Daoy (cell line): ENCODE measurements around the gene WBP1. TPM values are rescaled to one million over a fixed set of nuclear protein-coding genes. Genes with fewer than 3 reads are reported as not detected.
"Not testable (repeated sequence)": the region's sequence is repeated elsewhere in the genome, so short reads cannot be mapped to it uniquely, and the experiment has no call there.

Source experiments
- DNase-seq: peaks from one replicate; pipeline ENCODE4 v3.0.0-alpha.2; 2015; ENCODE audit warnings: low read depth
- total RNA-seq: library from RNA; depleted of rRNA; stranded (reverse); fragments of >200 nt; shearing (Covaris generic); gene quantifications from 2 replicates; pipeline ENCODE4 v1.2.3, GENCODE V29; 2014

The WBP1 gene
- total RNA-seq, 1 experiment from 2014 or later: 37.0 TPM

- peak; percentile 95 for DNase-seq
Observed at GRCh38 chr2:74482801-74483674, 24.8 kb downstream of the WBP1 start, which contains the start of the genes CCDC142 and TTC31. CCDC142 (minus strand) TSS chr2:74482998; CDS start chr2:74482837, 161 bp downstream. TTC31 (plus strand) TSS chr2:74483081; CDS start chr2:74483096, 15 bp downstream.

DNA sequence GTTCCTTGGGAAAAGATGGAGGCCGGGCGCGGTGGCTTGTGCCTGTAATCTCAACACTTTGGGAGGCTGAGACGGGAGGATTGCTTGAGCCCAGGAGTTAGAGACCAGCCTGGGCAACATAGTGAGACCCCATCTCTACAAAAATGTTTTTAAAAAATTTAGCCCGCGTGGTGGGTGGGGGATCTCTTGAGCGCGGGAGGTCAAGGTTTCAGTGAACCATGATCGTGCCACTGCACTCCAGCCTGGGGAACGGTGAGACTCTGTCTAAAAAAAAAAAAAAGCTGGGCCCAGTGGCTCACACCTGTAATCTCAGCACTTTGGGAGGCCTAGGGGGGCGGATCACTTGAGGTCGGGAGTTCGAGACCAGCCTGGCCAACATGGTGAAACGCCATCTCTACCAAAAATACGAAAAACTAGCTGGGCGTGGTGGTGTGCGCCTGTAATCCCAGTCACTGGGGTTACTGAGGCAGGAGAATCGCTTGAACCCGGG, 25.5 kb downstream of the WBP1 start:
- DNase-seq: not testable (repeated sequence)

GRCh38 chr2:74486141-74486540, 27.9 kb downstream of the WBP1 start:
- DNase-seq: no peak

GRCh38 chr2:74488643-74489481, 30.6 kb downstream of the WBP1 start:
- DNase-seq: no peak

DNA sequence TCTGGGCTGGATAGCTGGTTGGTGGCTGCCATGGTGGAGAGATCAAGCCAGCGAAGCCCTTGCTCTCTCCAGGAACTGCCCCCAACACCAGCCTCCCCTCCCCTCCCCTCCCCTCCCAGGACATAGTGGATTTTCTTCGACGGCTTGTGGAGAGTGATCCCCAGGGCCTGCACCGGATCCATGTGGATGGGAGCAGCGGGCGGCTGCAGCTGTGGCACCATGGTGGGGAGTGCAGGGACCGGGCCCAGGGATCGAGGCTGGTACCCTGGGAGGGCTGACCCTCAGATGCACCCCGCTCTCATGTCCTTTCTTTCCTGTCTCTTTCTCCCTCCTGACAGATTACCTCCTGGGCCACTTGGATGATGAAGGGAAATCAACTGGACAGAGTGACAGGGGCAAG, 31.7 kb downstream of the WBP1 start:
- no peak for DNase-seq

DNA sequence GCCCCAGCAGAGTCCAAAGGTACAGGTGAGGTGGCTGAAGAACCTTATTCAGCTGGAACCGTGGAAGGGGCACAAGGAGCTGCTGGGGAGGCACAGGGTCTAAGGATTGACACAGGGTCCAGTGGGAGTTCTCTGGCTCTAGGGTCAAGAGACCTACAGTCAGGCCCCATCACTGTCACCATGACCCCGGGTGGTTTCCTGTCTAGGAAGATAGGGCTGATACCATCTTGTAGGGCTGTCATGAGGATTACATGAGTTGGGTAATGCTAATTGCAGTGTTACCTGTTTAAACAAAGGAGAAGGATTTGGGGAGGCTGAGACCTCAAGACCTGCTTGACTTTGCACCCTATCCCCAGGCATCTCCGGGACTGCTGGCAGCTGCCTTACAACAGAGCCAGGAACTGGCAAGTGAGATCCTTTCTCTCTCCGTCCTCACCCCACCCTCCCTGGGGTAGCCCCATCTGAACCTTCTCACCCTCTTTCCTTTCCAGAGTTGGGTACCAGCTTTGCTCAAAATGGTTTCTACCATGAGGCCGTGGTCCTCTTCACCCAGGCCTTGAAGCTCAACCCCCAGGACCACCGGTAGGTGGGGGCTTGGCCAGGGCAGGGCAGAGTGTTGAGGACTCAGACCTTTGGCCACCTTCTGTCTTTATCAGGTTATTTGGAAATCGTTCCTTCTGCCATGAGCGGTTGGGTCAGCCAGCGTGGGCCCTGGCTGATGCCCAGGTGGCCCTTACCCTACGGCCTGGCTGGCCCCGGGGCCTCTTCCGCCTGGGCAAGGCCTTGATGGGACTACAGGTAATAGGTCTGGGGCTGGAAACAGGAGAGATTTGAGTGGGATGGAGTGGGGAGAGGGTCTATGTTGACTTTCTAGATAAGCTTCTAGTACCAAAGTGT, 33.7 kb downstream of the WBP1 start:
- DNase-seq: no peak

- DNase-seq: no peak
Observed at GRCh38 chr2:74493546-74493945, 35.3 kb downstream of the WBP1 start.

GRCh38 chr2:74495440-74495839, 37.2 kb downstream of the WBP1 start:
- no peak for DNase-seq

DNA sequence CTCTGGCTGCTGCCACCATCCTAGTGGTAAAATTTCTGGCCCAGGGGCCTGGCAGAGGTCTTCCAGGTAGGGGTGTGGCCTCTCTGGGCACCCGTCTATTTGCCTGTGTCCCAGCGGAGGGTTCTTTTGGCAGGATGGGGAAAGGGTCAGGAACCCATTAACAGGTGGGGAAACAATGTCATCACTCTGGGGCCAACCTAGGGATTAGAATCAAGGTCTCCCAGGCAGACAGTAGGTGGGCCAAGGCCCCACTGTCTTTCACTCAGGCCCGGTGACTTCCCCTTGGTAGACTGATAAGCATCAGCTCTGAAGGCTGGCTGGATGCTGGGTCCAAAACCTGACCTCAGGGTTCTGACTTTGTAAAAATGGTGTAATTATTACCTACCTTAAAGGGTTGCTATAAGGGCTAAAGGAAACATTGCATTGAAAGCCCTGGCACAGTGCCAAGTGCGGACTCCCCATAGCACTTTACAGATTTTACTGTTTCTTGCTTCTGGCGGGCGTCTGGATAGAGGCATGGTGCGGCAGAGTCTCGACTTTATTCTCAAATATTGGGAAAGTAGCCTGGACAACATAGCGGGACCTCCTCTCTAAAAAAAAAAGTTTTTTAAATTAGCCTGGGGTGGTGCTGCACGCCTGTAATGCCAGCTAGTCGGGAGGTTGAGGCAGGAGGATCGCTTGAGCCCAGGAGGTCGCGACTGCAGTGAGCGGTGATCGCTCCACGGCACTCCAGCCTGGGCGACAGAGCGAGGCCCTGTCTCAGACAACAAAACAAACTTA, 38.9 kb downstream of the WBP1 start:
- DNase-seq: no peak

DNA sequence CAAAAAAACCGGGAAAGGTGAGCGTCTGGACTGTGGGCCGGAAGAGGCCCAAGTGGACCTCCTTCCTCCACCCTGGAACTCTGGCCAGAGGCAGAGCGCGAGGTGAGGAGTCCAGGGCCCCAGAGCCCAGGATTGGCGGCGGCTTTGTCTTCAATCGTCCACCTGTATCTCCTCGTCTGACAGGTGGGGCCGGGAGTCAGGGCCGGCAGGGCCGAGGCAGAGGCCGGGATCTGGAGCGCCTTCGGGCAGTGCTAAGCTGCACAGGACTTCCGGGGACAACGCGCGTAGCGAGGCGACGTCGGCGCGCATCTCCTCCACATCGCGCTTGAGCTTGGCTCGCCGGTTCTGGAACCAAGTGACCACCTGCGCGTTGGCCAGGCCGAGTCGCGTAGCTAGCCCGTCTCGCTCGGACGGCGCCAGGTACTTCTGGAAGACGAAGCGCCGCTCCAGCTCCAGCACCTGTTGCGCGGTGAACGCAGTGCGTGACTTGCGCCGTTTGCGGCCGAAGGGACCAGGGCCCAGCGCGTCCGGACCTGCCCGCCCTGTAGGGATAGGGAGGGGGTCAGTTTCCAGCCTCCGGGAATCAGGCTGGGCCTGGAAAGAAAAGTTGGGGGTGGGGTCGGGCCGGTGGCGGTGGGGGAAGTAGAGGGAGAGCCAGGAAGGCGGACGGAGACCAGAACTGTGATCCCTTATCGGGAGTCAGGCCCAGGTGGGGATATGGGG, 39.7 kb downstream of the WBP1 start:
- DNase-seq: no peak

DNA sequence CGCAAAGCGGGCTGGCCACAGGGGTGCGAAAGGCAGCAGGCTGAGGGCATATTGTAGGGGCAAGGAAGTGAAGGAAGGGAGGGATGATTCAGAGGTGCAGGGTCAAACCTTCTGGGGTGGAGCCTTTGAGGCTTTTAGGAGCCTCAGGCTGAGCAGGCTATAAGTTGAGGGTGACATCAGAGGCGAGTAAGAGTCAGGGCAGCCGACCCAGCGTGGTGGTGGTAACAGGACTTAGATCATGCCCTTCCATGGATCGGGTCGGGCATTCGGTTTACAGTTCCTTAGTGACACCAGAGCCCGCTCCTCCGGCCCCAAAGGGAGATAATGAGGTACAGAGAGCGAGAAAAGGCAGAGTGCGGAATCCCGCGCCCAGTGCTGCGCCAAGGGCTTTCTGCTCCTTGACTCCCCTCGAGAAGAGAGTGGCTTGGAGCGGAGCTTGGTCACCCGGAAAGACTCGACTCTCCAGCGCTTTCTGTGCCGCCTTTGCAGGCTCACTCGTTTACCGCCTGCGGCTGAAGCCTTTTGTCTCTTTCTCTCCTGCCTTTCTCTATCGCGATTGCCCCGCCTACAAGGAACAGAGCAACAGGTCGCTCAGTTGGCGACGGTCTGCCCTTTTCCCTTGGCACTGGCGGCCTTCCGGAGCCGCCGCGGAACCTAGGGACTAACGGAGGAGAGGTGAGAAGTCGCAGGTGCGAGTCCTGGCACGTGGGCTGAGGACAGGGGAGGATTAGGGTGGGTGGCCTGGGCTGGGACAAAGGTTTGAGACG, 40.4 kb downstream of the WBP1 start:
- DNase-seq: peak; percentile 59

GRCh38 chr2:74499267-74499939, 41.2 kb downstream of the WBP1 start, which contains the start of gene LBX2:
LBX2 (minus strand) TSS chr2:74499603; CDS start chr2:74499537, 66 bp downstream.
- peak; percentile 40 for DNase-seq

- no peak for DNase-seq
Observed at GRCh38 chr2:74499940-74500577, 41.8 kb downstream of the WBP1 start.

GRCh38 chr2:74500578-74500946, 42.3 kb downstream of the WBP1 start:
- no peak for DNase-seq

GRCh38 chr2:74501335-74502071, 43.3 kb downstream of the WBP1 start:
- no peak for DNase-seq

- no peak for DNase-seq
Observed at GRCh38 chr2:74502147-74502719, 44.0 kb downstream of the WBP1 start.
